EH (cell line): ENCODE measurements around the gene MAD2L1BP.
"Not testable (repeated sequence)": the region's sequence is repeated elsewhere in the genome, so short reads cannot be mapped to it uniquely, and the experiment has no call there.

Experiments used
- DNase-seq: peaks from one replicate; pipeline ENCODE4 v3.0.0-alpha.2; 2015; ENCODE audit warnings: low read depth

The MAD2L1BP gene, protein sequence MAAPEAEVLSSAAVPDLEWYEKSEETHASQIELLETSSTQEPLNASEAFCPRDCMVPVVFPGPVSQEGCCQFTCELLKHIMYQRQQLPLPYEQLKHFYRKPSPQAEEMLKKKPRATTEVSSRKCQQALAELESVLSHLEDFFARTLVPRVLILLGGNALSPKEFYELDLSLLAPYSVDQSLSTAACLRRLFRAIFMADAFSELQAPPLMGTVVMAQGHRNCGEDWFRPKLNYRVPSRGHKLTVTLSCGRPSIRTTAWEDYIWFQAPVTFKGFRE

GRCh38 chr6:43635387-43636307 lies at the start of gene MAD2L1BP:
Gene MAD2L1BP (plus strand): TSS chr6:43635840. CDS start chr6:43635876, 36 bp downstream.
- DNase-seq = peak; percentile 73

- DNase-seq = no peak
These were observed 47.4 kb upstream of the MAD2L1BP start for GRCh38 chr6:43588194-43588593.

- not testable (repeated sequence) for DNase-seq
These were observed 46.1 kb upstream of the MAD2L1BP start for GRCh38 chr6:43589564-43589963.

- DNase-seq = no peak
These were observed 41.7 kb upstream of the MAD2L1BP start for GRCh38 chr6:43593938-43594337.

DNA sequence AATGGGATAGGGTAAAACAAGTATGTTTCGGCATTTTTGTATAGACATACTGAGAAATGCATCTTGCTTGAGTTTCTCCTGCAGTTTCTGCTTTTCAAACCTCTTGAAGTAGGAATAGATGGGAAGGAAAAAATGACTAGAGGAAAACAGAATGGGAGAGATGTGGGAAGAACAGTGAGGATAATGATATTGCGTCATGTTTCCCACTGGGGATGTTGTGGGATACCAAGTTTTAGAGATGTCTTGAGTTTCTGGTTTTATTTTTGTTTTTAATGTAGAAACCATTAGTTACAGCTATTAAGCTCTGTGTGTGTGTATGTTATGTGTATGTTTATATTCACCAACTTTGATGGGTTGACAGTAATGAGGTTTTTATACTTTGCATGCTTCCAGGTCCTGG lies 35.0 kb upstream of the MAD2L1BP start:
- no peak for DNase-seq

GRCh38 chr6:43604174-43604573 lies 31.5 kb upstream of the MAD2L1BP start:
- peak; percentile 77 for DNase-seq

GRCh38 chr6:43606019-43606418 lies 29.6 kb upstream of the MAD2L1BP start:
- no peak for DNase-seq

- DNase-seq = peak; percentile 79
These were observed 27.3 kb upstream of the MAD2L1BP start for GRCh38 chr6:43608310-43608763.

DNA sequence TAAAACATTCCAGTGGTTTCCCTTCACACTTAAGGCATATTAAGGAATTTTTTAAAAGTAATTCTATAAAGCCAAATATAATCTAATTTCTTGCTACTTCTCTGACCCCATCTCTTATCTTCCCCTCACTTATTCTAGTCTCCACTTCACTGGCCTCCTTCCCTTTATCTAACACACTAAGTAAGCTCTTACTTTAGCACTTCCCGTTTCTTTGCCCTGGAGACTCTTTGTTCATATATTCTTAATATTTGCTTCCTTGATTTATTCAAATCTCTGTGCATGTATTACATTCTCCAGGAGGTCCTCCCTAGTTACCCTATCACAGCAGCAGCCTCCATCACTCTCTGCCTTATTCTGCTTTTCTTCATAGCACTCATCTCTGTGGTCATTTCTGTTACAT lies 26.8 kb upstream of the MAD2L1BP start:
- no peak for DNase-seq

DNA sequence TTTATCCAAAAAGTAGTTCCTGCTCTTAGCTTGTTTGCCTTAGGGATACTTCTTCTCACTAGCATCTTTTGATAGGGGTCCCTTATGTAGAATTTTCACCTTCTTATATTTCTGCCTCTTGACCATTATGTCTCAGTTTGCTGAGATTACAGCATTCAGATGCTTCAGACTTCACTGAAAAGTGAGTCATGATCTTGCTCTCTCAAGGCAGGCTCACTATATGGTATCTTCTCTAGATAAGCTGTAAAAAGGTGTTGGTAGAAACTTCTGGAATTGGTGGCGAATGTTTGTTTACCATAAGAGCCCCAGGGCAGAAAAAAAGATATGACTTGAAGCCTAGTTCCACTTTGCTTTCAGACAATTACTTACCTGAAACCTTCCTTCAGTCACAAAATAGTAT lies 26.2 kb upstream of the MAD2L1BP start:
- DNase-seq = no peak

DNA sequence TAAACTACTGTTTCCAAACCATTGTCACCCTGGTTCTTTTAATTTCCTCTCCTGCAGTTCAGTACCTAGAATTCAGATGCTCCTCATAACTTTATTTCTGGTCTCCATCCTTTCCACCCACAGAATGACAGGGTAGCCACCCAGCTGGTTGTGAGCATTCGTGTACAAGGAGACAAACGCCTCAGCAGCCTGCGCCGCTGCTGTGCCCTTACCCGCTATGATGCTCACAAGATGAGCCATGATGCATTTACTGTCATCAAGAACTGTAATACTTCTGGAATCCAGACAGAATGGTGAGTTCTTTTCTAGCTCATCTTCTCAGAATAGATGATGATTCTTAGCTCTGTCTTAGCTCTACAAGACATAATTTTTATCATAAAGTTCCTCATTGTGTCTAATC lies 25.2 kb upstream of the MAD2L1BP start:
- DNase-seq = no peak

- DNase-seq = no peak
These were observed 21.8 kb upstream of the MAD2L1BP start for GRCh38 chr6:43613721-43614395.

GRCh38 chr6:43614396-43614730 lies 21.3 kb upstream of the MAD2L1BP start:
- DNase-seq = no peak

- no peak for DNase-seq
These were observed 18.7 kb upstream of the MAD2L1BP start for GRCh38 chr6:43616725-43617472.

DNA sequence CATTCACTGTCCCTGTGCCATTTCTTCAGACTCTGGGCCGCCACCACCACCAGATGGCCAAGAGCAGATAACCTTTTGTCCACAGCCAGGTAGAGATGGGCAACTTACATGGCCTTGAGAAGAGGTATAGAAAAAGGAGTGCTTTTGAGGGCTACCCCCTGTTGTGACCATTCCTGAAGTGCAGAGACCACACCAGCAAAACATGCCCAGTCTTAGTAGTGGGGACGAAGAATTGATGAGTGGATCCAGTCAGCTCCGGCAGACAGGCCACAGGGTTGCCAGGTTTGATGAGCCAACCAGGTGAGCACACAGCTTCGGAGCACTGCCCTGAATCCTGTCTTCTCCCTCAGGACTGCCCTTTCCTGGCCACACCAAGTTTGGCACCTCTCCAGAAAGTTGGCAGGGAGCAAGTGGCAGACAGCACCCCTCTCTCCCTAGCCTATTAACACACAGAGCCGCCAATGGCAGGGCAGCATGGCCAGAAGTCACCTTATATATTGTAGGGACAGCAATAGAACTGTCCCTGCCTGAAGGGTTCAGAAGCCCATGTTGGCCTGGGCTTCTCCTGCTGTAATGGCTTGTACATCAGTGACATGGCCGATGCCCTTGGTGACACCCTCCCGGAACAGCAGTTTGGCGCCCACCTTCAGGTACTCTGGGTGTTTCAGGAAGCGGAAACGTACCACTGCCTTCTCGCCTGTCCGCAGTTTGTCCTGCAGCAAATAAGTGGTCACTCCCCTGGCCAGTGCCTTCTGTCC lies 14.4 kb upstream of the MAD2L1BP start:
- DNase-seq = no peak

GRCh38 chr6:43621836-43622180 lies 13.8 kb upstream of the MAD2L1BP start:
- DNase-seq = no peak

DNA sequence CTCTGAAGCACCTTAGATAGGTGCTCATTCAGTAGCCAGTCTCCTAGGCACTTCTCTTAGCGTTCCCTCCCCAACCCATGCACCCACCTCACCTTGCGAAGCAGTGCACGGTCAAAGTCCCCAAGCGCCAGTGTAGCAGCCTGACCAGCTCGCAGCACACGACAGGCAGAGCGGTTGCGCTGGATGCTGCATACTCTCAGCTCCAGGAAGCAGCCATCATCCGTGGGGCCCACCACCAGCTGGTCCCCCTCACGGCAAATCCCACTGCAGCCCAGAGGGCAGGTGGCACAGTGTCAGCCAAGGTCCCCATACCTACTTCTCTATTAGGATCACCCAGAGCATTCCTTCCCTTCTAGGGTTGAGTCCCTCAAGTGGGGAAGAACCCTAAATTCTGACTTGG lies 13.1 kb upstream of the MAD2L1BP start:
- no peak for DNase-seq

DNA sequence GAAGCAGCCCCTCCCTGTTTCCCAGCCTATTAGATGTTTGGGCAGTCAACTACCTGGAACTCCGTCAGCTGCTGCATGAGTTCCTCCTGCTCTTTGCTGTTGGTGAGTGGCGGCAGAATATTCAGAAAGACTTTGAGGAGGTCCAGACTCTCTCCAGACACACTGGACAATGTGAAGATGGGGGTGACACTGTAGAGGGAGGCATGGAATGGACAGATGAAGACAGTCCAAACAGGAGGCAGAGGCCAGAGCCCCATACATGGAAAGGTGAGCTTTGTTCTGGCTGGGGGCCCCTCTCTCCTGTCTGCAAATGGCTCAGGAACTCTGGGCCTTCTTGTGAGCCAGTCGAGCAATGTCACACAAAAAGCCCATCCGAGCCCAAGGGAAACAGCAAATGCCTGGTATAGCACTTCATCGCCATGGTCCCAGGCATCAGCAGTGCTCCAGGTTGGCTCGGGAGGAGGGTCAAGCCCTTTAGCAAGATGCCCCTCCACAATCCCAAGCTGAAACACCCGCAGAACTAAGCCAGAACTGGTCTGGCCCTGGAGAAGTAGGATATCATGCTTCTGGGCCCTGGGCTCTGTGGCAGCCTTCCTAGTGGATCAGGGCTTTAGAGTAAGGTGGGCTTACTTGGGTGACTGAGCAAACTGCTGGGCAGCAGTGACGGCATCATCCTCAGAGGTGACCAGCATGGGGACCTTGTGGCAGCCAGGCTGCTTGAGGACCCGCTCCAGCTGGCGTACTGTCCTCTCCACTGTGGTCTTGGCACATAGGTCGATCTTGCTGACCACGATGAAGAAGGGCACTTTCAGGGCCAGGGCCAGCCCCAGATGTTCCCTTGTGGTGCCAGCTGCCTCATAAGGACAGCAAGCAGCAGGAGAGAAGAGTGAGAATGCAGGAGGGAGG lies 11.5 kb upstream of the MAD2L1BP start:
- DNase-seq = no peak

DNA sequence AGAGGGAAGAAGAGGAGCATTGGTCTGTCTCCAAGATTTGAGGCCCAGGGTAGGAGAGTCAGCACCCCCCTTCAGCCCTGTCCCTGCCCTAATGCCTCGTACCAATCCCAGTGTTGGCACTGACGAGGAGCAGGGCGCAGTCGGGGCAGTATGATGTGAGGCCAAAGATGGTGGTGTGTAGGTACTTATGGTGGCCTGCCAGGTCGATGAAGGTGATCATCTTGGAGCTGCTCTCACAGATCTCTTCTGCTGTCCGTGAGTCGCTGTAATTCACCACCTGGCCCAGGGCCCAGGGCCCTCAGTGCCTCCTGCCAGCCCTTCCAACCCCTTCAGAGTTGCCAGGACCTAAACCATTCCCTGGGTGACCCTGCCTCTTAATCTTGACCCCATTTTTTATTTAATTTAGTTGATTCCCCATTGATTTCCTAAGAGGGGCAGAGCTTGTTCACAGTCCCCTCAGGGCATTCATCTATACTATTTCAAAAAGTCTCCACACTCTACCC lies 10.8 kb upstream of the MAD2L1BP start:
- DNase-seq = no peak

DNA sequence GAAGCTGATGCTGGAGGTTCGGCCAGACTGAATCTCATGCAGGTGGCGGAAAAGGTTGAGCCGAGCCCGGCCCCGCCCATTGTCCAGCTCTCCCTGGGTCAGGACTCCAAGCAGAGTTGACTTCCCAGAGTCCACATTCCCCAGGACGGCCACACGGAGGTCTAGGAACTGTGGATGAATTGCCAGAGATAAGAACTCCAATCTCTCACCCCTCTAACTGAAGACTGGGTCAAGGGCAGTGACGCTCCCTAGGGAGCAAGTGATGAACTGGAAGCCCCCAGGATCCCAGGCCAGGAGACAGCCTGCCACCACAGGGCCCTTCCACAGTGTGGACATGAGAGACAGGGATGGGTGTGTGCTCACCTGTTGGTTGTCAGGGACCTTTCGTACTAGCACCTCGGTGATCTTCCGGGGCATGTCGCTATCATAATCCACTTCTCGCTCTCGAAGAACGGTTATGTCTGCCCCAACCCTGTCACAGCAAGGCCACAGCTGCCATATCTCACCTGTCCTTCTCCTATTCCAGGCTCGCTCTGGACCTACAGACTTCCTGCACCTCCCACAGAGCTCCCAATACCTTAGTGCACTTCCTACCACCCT lies 10.1 kb upstream of the MAD2L1BP start:
- DNase-seq = no peak
